ENCODE results near the gene FIGLA. TPM values are rescaled to one million over a fixed set of nuclear protein-coding genes. Genes with fewer than 3 reads are reported as not detected.

Gene FIGLA
- total and polyA plus RNA-seq, 2 donors (not counting 1 experiment from before 2014, with no cell fraction given): not detected

DNA sequence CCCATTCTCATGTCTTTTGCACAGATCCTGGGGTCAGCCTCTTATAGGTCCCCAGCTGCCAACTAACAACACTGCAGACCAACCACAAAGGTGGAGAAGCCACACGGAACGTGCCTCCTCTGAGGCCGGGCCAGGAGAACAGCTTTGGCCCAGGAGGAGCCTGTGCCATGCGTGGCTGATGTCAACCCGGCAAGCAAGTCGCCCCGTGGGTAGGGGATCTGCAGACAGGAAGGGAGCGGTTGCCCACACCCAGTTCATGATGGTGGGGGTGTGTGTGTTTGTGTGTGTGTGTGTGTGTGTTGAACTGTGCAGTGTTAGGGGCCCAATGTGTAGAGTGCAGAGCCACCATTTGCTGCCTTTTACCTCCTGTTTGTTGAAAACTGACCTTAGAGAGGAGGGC, 32.4 kb upstream of the FIGLA start:
- no peak for DNase-seq
- no peaks in the 10 kb centered on the region for H4K20me1 ChIP-seq (ENCODE audit: control insufficient read depth, insufficient read depth, low read length, poor library complexity, severe bottlenecking)
- intact Hi-C loops (cut with micrococcal nuclease): no loop called here
- no peak overlapping the region for H3K4me3 Mint-ChIP-seq
- H3K4me1 Mint-ChIP-seq: no peaks in the 10 kb centered on the region
- H3K27ac Mint-ChIP-seq: no peak overlapping the region
- no peak for TF ChIP-seq EZH2 (IDR thresholded peaks at IDR 0.05; ENCODE audit: borderline replicate concordance, insufficient read depth, low read depth, low read length, poor library complexity, severe bottlenecking)
- TF ChIP-seq, protein P1, sequence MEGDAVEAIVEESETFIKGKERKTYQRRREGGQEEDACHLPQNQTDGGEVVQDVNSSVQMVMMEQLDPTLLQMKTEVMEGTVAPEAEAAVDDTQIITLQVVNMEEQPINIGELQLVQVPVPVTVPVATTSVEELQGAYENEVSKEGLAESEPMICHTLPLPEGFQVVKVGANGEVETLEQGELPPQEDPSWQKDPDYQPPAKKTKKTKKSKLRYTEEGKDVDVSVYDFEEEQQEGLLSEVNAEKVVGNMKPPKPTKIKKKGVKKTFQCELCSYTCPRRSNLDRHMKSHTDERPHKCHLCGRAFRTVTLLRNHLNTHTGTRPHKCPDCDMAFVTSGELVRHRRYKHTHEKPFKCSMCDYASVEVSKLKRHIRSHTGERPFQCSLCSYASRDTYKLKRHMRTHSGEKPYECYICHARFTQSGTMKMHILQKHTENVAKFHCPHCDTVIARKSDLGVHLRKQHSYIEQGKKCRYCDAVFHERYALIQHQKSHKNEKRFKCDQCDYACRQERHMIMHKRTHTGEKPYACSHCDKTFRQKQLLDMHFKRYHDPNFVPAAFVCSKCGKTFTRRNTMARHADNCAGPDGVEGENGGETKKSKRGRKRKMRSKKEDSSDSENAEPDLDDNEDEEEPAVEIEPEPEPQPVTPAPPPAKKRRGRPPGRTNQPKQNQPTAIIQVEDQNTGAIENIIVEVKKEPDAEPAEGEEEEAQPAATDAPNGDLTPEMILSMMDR (IDR thresholded peaks at IDR 0.05): no peak
- no peak overlapping the region for H3K27ac ChIP-seq (ENCODE audit: low read length in 2 of 2)
- ATAC-seq (ENCODE audit: low read depth): no peak
- ChIA-PET POLR2A (no interaction called here), CTCF (no interaction called here)
- peaks cover 29% of the 10 kb centered on the region for H3K27me3 Mint-ChIP-seq
- H3K9me3 Mint-ChIP-seq (ENCODE audit: insufficient read depth): no peaks in the 10 kb centered on the region
- no peak overlapping the region for H3K4me3 ChIP-seq (ENCODE audit: control extremely low read depth in 1 of 5, extremely low read depth in 1 of 5, insufficient read depth in 1 of 5, low read depth in 2 of 5, low read length in 4 of 5)
- H2AFZ ChIP-seq (ENCODE audit: insufficient read depth, low read depth, low read length, poor library complexity, severe bottlenecking): no peak overlapping the region
- peaks cover 0 to 5% (median 0%) of the 10 kb centered on the region in 4 experiments for H3K27me3 ChIP-seq (replicated peaks in 1 of 4; ENCODE audit: control extremely low read depth in 1 of 4, control insufficient read depth in 3 of 4, insufficient read depth in 4 of 4, low read length in 3 of 4)
- H3K4me1 ChIP-seq (ENCODE audit: control insufficient read depth in 2 of 2, insufficient read depth in 2 of 2, low read length in 2 of 2): no peaks in the 10 kb centered on the region
- no peaks in the 10 kb centered on the region for H3K79me2 ChIP-seq (ENCODE audit: control insufficient read depth, insufficient read depth, low read length)
- H3K4me2 ChIP-seq (replicated peaks; ENCODE audit: low read depth, low read length, poor library complexity, severe bottlenecking): no peak overlapping the region
- no peaks in the 10 kb centered on the region for H3K36me3 ChIP-seq (replicated peaks in 1 of 2; ENCODE audit: control extremely low read depth in 1 of 2, control insufficient read depth in 1 of 2, extremely low read depth in 1 of 2, insufficient read depth in 2 of 2, low read length in 1 of 2)
- no peak overlapping the region for H3K9ac ChIP-seq (ENCODE audit: low read length)
- 65% methylated on average over 8 of the region's 8 CpGs for whole genome bisulfite sequencing (ENCODE audit: insufficient coverage)
- H3K9me3 ChIP-seq (ENCODE audit: control extremely low read depth in 1 of 3, control insufficient read depth in 2 of 3, insufficient read depth in 1 of 3, low read length in 2 of 3): no peaks in the 10 kb centered on the region

DNA sequence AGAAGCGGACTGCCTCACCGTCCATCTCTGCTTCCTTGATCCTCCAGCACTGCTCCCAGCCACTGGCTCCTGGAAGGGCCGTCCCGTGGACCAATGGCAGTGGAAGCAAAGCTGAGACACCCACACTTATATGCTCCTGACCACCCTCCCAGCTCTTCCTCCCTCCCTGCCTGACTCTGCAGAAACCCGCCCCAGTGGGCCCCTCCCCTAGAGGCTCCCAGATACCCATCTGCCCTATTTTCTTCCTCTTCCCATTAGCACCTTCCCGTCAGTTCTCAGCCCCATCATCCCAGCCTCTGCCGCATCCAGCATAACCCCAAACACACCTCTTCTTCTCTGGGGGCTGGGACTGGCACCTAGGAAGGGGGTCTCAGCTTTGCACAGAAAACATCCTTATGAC, 30.1 kb upstream of the FIGLA start, which contains the start of gene CLEC4F:
CLEC4F (minus strand) TSS at position 101 of the 400 bp plus-strand sequence; CDS start at position 25, 76 bp downstream.
- ATAC-seq (ENCODE audit: low read depth): no peak
- Histone ChIP-seq H3K79me2 (ENCODE audit: control insufficient read depth, insufficient read depth, low read length) (no peaks in the 10 kb centered on the region), H3K4me1 (ENCODE audit: control insufficient read depth in 2 of 2, insufficient read depth in 2 of 2, low read length in 2 of 2) (no peaks in the 10 kb centered on the region), H3K4me2 (replicated peaks; ENCODE audit: low read depth, low read length, poor library complexity, severe bottlenecking) (no peak within 1 kb of the TSS), H3K36me3 (replicated peaks in 1 of 2; ENCODE audit: control extremely low read depth in 1 of 2, control insufficient read depth in 1 of 2, extremely low read depth in 1 of 2, insufficient read depth in 2 of 2, low read length in 1 of 2) (no peaks in the 10 kb centered on the region), H3K4me3 (ENCODE audit: control extremely low read depth in 1 of 5, extremely low read depth in 1 of 5, insufficient read depth in 1 of 5, low read depth in 2 of 5, low read length in 4 of 5) (no peak within 1 kb of the TSS), H2AFZ (ENCODE audit: insufficient read depth, low read depth, low read length, poor library complexity, severe bottlenecking) (no peak within 1 kb of the TSS), H3K27me3 (replicated peaks in 1 of 4; ENCODE audit: control extremely low read depth in 1 of 4, control insufficient read depth in 3 of 4, insufficient read depth in 4 of 4, low read length in 3 of 4) (peaks cover 0 to 5% (median 0%) of the 10 kb centered on the region in 4 experiments), H3K9ac (ENCODE audit: low read length) (no peak within 1 kb of the TSS), H3K27ac (ENCODE audit: low read length in 2 of 2) (no peak within 1 kb of the TSS), H3K9me3 (ENCODE audit: control extremely low read depth in 1 of 3, control insufficient read depth in 2 of 3, insufficient read depth in 1 of 3, low read length in 2 of 3) (no peaks in the 10 kb centered on the region), H4K20me1 (ENCODE audit: control insufficient read depth, insufficient read depth, low read length, poor library complexity, severe bottlenecking) (no peaks in the 10 kb centered on the region)
- no peaks in the 10 kb centered on the region for H3K9me3 Mint-ChIP-seq (ENCODE audit: insufficient read depth)
- POLR2A ChIA-PET: no interaction called here
- intact Hi-C loops (cut with micrococcal nuclease): no loop called here
- H3K4me1 Mint-ChIP-seq: no peaks in the 10 kb centered on the region
- H3K4me3 Mint-ChIP-seq: no peak within 1 kb of the TSS
- DNase-seq: no peak
- 89% methylated on average over 7 of the region's 7 CpGs for WGBS (ENCODE audit: insufficient coverage)
- TF ChIP-seq, protein P1 (IDR thresholded peaks at IDR 0.05): no peak
- no peak for TF ChIP-seq EZH2 (IDR thresholded peaks at IDR 0.05; ENCODE audit: borderline replicate concordance, insufficient read depth, low read depth, low read length, poor library complexity, severe bottlenecking)
- no peak within 1 kb of the TSS for H3K27ac Mint-ChIP-seq
- H3K27me3 Mint-ChIP-seq: peaks cover 33% of the 10 kb centered on the region
- CTCF ChIA-PET: no interaction called here

Measured in B cell (primary cell).